Activated CD8-positive, alpha-beta T cell treated with anti-CD3 and anti-CD28 coated beads, Interleukin-2, amount 10 ng/mL, durations not matched to agents 7 days and 5 days (primary cell): ENCODE data around the gene TMEM62. TPM values are rescaled to one million over a fixed set of nuclear protein-coding genes. Genes with fewer than 3 reads are reported as not detected.

Experiments
- ATAC-seq: fragments of 150-1000 bp; cut with Tn5 transposase; one replicate; pipeline ENCODE4 v1.10.0; 2021; ENCODE audit warnings: moderate library complexity
- CTCF ChIA-PET: fragments of 350-600 bp; sonication (Branson Sonifier 250); formaldehyde crosslinking; loops from one replicate; lab custom pipeline; 2021; ENCODE audit warnings: antibody characterized with exemption; lab: Charles Lee
- POLR2A ChIA-PET: fragments of 350-600 bp; sonication (Branson Sonifier 250); formaldehyde crosslinking; loops from one replicate; lab custom pipeline; 2021; ENCODE audit warnings: antibody characterized with exemption; lab: Charles Lee
- DNase-seq: peaks from one replicate; pipeline ENCODE4 v3.0.0-alpha.2; 2020
- H3K27ac Mint-ChIP-seq: one replicate; pipeline ENCODE4 v1.8.0; 2021; ENCODE audit warnings: mild to moderate bottlenecking, mixed read lengths
- H3K27me3 Mint-ChIP-seq: one replicate; pipeline ENCODE4 v1.8.0; 2021; ENCODE audit warnings: low read depth, mixed read lengths
- H3K36me3 Mint-ChIP-seq: one replicate; pipeline ENCODE4 v1.8.0; 2021; ENCODE audit warnings: low read depth, mixed read lengths
- H3K4me1 Mint-ChIP-seq: one replicate; pipeline ENCODE4 v1.8.0; 2021; ENCODE audit warnings: low read depth, mixed read lengths
- H3K4me3 Mint-ChIP-seq: one replicate; pipeline ENCODE4 v1.8.0; 2021; ENCODE audit warnings: mild to moderate bottlenecking, mixed read lengths
- H3K9me3 Mint-ChIP-seq: one replicate; pipeline ENCODE4 v1.8.0; 2022; ENCODE audit warnings: mixed read lengths; ENCODE audit not compliant: insufficient read depth
- total RNA-seq, 2 experiments: library from RNA; stranded (reverse); gene quantifications; one replicate each; pipeline ENCODE4 v1.2.3, GENCODE V29; 2021

The TMEM62 gene
- total RNA-seq, 2 experiments from 2014 or later, result 20.4 to 21.9 TPM

DNA sequence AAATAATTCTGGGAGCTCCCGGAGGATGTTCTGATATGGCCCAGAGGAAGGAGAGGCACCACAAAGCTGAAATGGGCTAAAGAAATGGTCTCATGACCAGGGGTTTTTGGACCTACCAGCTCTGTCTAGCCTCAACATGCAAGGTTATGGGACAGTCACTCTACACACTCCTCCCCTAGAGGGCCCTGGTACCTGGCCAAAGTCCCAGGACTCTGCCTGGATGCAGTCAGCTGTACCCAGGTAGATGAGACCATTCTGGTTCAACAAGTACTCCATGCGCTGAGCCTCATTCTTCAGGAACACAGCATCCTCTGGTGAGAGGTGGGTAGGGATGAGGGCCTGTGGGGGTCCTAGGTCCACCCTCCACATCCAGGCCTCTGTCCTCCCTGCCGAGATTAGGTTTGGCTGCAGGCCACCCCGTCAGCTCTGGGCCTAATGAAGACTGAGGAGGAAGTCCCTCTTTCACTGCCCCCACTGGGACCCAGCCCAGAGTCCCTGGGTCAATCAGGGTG, 77.9 kb downstream of the TMEM62 start:
- CTCF ChIA-PET, result interaction anchor here (1.0 to 7.3 kb wide), 2 partner anchors 14 to 74 kb away, joined by 4 to 45 read pairs; no protein-coding TSS in a partner anchor

DNA sequence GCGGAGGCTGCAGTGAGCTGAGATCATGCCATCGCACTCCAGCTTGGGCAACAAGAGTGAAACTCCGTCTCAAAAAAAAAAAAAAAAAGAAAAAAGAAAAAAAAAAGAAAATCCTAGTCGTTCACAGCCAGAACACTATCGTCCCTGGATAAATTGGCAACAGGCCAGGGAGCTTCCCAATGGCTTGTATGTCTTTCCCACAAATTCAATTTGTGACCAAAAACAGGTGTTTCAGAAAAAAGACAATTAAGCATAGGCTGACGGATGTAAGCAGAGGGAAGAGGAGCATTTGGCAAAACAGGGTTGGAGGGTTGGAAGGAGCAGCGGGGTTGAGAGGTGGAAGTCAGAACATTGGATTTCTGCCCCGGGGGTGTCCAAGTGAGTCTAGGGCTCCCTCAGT, 78.9 kb downstream of the TMEM62 start:
- H3K36me3 Mint-ChIP-seq, result no peaks in the 10 kb centered on the region
- no peak for ATAC-seq
- H3K4me1 Mint-ChIP-seq, result no peaks in the 10 kb centered on the region
- ChIA-PET POLR2A (no interaction called here), CTCF (interaction anchor here (0.8 to 7.3 kb wide), 4 partner anchors 13 to 73 kb away, joined by 3 to 45 read pairs (median 3); no protein-coding TSS in a partner anchor)
- no peak for DNase-seq
- peaks cover 3% of the 10 kb centered on the region for H3K27me3 Mint-ChIP-seq
- H3K9me3 Mint-ChIP-seq, result no peaks in the 10 kb centered on the region
- no peak overlapping the region for H3K27ac Mint-ChIP-seq
- no peak overlapping the region for H3K4me3 Mint-ChIP-seq

More for the DNA sequence above, 77.9 kb downstream of the TMEM62 start:
- Mint-ChIP-seq H3K4me1 (no peaks in the 10 kb centered on the region), H3K36me3 (no peaks in the 10 kb centered on the region), H3K27me3 (peaks cover 2% of the 10 kb centered on the region), H3K9me3 (no peaks in the 10 kb centered on the region), H3K4me3 (no peak overlapping the region), H3K27ac (no peak overlapping the region)
- ATAC-seq (no peak), DNase-seq (no peak)
- POLR2A ChIA-PET, result no interaction called here

- H3K4me1 Mint-ChIP-seq, result no peaks in the 10 kb centered on the region
- ATAC-seq, result no peak
- H3K9me3 Mint-ChIP-seq, result no peaks in the 10 kb centered on the region
- CTCF ChIA-PET, result interaction anchor here (1.0 to 7.3 kb wide), 4 partner anchors 9 to 55 kb away, joined by 3 to 45 read pairs (median 4); no protein-coding TSS in a partner anchor
- H3K27me3 Mint-ChIP-seq, result peaks cover 4% of the 10 kb centered on the region
- no peak for DNase-seq
- H3K36me3 Mint-ChIP-seq, result no peaks in the 10 kb centered on the region
- no peak overlapping the region for H3K27ac Mint-ChIP-seq
- H3K4me3 Mint-ChIP-seq, result no peak overlapping the region
- POLR2A ChIA-PET, result no interaction called here
Measured at GRCh38 chr15:43212951-43213350, 79.6 kb downstream of the TMEM62 start.

GRCh38 chr15:43213466-43213865, 80.1 kb downstream of the TMEM62 start:
- Mint-ChIP-seq H3K4me3 (no peak overlapping the region), H3K27me3 (peaks cover 4% of the 10 kb centered on the region), H3K36me3 (no peaks in the 10 kb centered on the region), H3K27ac (no peak overlapping the region), H3K4me1 (no peaks in the 10 kb centered on the region), H3K9me3 (no peaks in the 10 kb centered on the region)
- ATAC-seq (no peak), DNase-seq (no peak)
- POLR2A ChIA-PET, result no interaction called here
- CTCF ChIA-PET, result interaction anchor here (1.2 to 7.3 kb wide), 2 partner anchors 9 to 12 kb away, joined by 4 to 45 read pairs; no protein-coding TSS in a partner anchor

DNA sequence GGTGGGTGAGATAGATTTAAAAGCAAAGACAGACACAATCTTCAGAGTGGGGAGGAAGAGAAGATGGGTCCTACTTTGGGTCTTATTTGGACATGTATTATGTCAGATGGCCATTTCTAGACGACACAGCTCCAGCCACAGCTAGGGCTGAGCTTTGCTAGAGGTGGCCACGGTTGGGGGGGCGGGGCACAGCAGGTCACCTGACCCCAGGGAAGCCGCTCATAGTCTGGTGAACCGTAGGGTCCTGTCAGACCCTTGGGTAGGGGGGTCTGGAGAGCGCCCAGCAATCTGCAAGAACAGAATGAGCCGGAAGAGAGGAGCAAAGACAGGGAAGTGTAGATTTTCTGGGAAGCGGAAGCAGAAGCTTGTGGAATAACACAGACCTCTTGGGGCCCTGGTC, 80.8 kb downstream of the TMEM62 start:
- Mint-ChIP-seq H3K36me3 (no peaks in the 10 kb centered on the region), H3K4me1 (no peaks in the 10 kb centered on the region), H3K9me3 (no peaks in the 10 kb centered on the region), H3K4me3 (no peak overlapping the region), H3K27ac (no peak overlapping the region), H3K27me3 (peaks cover 4% of the 10 kb centered on the region)
- DNase-seq, result no peak
- POLR2A ChIA-PET, result no interaction called here
- no peak for ATAC-seq
- CTCF ChIA-PET, result interaction anchor here (2.4 to 7.3 kb wide), 2 partner anchors 10 to 11 kb away, joined by 10 to 45 read pairs; no protein-coding TSS in a partner anchor

- no peaks in the 10 kb centered on the region for H3K36me3 Mint-ChIP-seq
- CTCF ChIA-PET, result interaction anchor here (2.4 to 7.3 kb wide), 3 partner anchors 10 to 71 kb away, joined by 10 to 45 read pairs (median 12); no protein-coding TSS in a partner anchor
- peaks cover 4% of the 10 kb centered on the region for H3K27me3 Mint-ChIP-seq
Measured at GRCh38 chr15:43214592-43215295, 81.4 kb downstream of the TMEM62 start.

DNA sequence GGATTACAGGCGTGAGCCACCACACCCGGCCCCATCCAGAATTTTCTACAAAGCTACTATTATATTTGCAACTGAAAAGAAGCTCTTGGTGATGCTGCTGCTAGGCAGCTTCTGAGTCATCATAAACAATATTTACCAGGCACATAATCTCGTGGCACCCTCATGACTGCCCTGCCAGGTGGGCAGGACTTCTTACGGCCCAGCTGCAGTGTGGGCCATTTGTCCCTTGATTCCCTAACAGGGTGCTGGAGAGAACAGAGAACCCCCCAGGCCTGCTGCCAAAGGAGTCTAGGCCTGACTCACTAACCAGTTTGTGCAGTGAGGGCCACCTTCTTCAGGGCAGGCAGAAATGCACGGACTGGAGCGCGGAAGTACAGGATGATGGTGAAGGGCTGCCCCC, 82.6 kb downstream of the TMEM62 start:
- ATAC-seq (no peak), DNase-seq (no peak)
- POLR2A ChIA-PET, result no interaction called here
- H3K4me3 Mint-ChIP-seq, result no peak overlapping the region
- H3K4me1 Mint-ChIP-seq, result no peaks in the 10 kb centered on the region
- CTCF ChIA-PET, result interaction anchor here (1.0 to 7.3 kb wide), 4 partner anchors 9 to 70 kb away, joined by 3 to 45 read pairs (median 11); no protein-coding TSS in a partner anchor
- H3K27ac Mint-ChIP-seq, result no peak overlapping the region
- no peaks in the 10 kb centered on the region for H3K9me3 Mint-ChIP-seq
- no peaks in the 10 kb centered on the region for H3K36me3 Mint-ChIP-seq
- peaks cover 8% of the 10 kb centered on the region for H3K27me3 Mint-ChIP-seq

More at GRCh38 chr15:43214592-43215295, 81.4 kb downstream of the TMEM62 start:
- Mint-ChIP-seq H3K9me3 (no peaks in the 10 kb centered on the region), H3K4me3 (no peak overlapping the region), H3K4me1 (no peaks in the 10 kb centered on the region), H3K27ac (no peak overlapping the region)
- no peak for DNase-seq
- no peak for ATAC-seq
- POLR2A ChIA-PET, result no interaction called here

DNA sequence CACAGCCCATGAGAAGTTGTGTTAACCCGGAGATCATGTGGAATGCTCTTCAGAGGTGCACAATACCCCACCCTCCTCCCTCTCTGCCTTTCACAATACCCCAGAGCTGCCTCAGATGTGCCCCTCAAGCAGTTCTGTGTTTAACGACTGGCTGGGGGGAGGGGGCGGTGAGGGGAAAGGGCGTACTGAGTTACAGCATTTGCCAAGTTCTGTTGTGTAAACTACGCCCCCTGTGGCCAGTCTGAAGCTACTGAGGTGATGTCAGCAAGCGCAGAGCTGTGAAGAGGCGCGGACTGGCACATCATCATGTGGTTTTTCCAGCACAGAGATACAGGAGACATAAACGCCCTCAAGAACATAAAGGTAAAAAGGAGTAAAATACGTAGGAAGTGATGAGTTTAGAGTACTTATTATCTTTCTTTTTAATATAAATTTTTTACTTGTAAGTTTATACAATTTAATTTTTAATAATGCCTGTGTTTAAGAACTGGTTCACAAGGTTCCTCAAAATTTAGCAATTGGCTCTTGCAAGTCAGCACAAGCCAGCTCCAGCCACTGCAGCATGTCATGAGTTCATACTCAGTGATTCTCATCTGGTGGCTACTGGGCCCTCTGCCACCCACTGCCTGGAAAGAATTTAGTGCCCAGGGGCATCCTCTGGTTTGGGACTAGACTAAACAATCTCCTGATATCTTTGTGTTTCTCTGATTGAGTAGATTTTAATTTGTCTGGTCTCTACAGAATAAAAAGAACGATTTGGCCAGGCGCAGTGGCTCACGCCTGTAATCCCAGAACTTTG, 85.7 kb downstream of the TMEM62 start:
- Mint-ChIP-seq H3K27ac (no peak overlapping the region), H3K9me3 (no peaks in the 10 kb centered on the region), H3K27me3 (peaks cover 20% of the 10 kb centered on the region), H3K4me1 (no peaks in the 10 kb centered on the region), H3K4me3 (no peak overlapping the region), H3K36me3 (no peaks in the 10 kb centered on the region)
- DNase-seq, result no peak
- CTCF ChIA-PET, result interaction anchor here (0.9 to 3.1 kb wide), 4 partner anchors 13 to 66 kb away, joined by 3 to 11 read pairs (median 4); no protein-coding TSS in a partner anchor
- POLR2A ChIA-PET, result no interaction called here
- ATAC-seq, result no peak

GRCh38 chr15:43219929-43220928, 86.8 kb downstream of the TMEM62 start:
- no peaks in the 10 kb centered on the region for H3K36me3 Mint-ChIP-seq
- H3K27me3 Mint-ChIP-seq, result peaks cover 20% of the 10 kb centered on the region
- ChIA-PET CTCF (interaction anchor here (0.9 to 3.1 kb wide), 3 partner anchors 12 to 65 kb away, joined by 3 to 11 read pairs (median 3); no protein-coding TSS in a partner anchor), POLR2A (no interaction called here)
- no peak overlapping the region for H3K4me3 Mint-ChIP-seq
- no peaks in the 10 kb centered on the region for H3K9me3 Mint-ChIP-seq
- no peaks in the 10 kb centered on the region for H3K4me1 Mint-ChIP-seq
- no peak overlapping the region for H3K27ac Mint-ChIP-seq
- DNase-seq (no peak), ATAC-seq (no peak)

DNA sequence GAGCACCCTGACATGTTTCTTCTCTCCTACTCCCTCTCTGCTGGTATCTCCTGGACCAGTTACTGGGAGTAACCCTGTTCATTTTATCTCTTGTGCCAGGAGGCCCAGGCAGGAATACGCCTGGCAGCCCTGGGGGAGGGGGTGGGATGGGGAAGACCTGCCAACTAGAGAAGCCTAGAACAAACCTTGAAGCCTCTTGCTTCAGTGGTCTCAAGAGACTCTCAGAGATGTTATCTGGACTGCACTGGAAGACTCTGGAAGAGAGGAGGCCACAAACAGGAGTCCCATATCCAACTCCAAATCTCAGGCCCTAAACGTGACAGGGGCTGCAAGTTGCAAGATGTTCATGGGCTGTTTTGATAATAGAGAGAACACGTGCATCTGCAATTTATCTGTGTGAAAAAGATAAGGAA, 87.6 kb downstream of the TMEM62 start, which contains the start of gene EPB42:
Gene EPB42 (minus strand): TSS at position 28 of the 413 bp plus-strand sequence. CDS start 193 bp downstream, outside the sequence.
- no peak for DNase-seq
- peaks cover 5% of the 10 kb centered on the region for H3K4me1 Mint-ChIP-seq
- H3K4me3 Mint-ChIP-seq, result no peak within 1 kb of the TSS
- no peaks in the 10 kb centered on the region for H3K36me3 Mint-ChIP-seq
- H3K27ac Mint-ChIP-seq, result no peak within 1 kb of the TSS
- no peaks in the 10 kb centered on the region for H3K9me3 Mint-ChIP-seq
- ATAC-seq, result no peak
- POLR2A ChIA-PET, result no interaction called here
- CTCF ChIA-PET, result interaction anchor here (6.5 to 13.2 kb wide), 2 partner anchors 48 to 63 kb away, joined by 155 to 274 read pairs; partner anchors contain the start of gene TGM5
- peaks cover 20% of the 10 kb centered on the region for H3K27me3 Mint-ChIP-seq
